Measurements from ENCODE around the gene CERK.

The CERK gene

GRCh38 chr22:46746620-46747019, 8.6 kb upstream of the CERK start:
- no peak for TF ChIP-seq FOXP2 (optimal IDR thresholded peaks at IDR 0.05; ENCODE audit: borderline replicate concordance, extremely low read depth, extremely low read length, insufficient read depth)
- no peak for TF ChIP-seq TAF1 (IDR thresholded peaks at IDR 0.05; ENCODE audit: borderline replicate concordance, insufficient read depth, low read length)
- no peak for TF ChIP-seq SIN3A (IDR thresholded peaks at IDR 0.05; ENCODE audit: borderline replicate concordance, insufficient read depth, low read length)
- no peak for TF ChIP-seq POLR2AphosphoS5 (IDR thresholded peaks at IDR 0.05; ENCODE audit: low read depth, low read length)
- TF ChIP-seq REST (IDR thresholded peaks at IDR 0.05; ENCODE audit: insufficient read depth in 1 of 2, low read depth in 2 of 2, low read length in 2 of 2) = no peak

- TF ChIP-seq TAF1 (IDR thresholded peaks at IDR 0.05; ENCODE audit: borderline replicate concordance, insufficient read depth, low read length) (no peak), SIN3A (IDR thresholded peaks at IDR 0.05; ENCODE audit: borderline replicate concordance, insufficient read depth, low read length) (no peak), POLR2AphosphoS5 (IDR thresholded peaks at IDR 0.05; ENCODE audit: low read depth, low read length) (no peak), FOXP2 (optimal IDR thresholded peaks at IDR 0.05; ENCODE audit: borderline replicate concordance, extremely low read depth, extremely low read length, insufficient read depth) (no peak), REST (IDR thresholded peaks at IDR 0.05; ENCODE audit: insufficient read depth in 1 of 2, low read depth in 2 of 2, low read length in 2 of 2) (no peak)
Measured at GRCh38 chr22:46746192-46746591, 8.1 kb upstream of the CERK start.

- TF ChIP-seq POLR2AphosphoS5 (IDR thresholded peaks at IDR 0.05; ENCODE audit: low read depth, low read length) (no peak), TAF1 (IDR thresholded peaks at IDR 0.05; ENCODE audit: borderline replicate concordance, insufficient read depth, low read length) (no peak), FOXP2 (optimal IDR thresholded peaks at IDR 0.05; ENCODE audit: borderline replicate concordance, extremely low read depth, extremely low read length, insufficient read depth) (no peak), SIN3A (IDR thresholded peaks at IDR 0.05; ENCODE audit: borderline replicate concordance, insufficient read depth, low read length) (no peak), REST (IDR thresholded peaks at IDR 0.05; ENCODE audit: insufficient read depth in 1 of 2, low read depth in 2 of 2, low read length in 2 of 2) (no peak)
Measured at GRCh38 chr22:46744581-46744980, 6.5 kb upstream of the CERK start.

DNA sequence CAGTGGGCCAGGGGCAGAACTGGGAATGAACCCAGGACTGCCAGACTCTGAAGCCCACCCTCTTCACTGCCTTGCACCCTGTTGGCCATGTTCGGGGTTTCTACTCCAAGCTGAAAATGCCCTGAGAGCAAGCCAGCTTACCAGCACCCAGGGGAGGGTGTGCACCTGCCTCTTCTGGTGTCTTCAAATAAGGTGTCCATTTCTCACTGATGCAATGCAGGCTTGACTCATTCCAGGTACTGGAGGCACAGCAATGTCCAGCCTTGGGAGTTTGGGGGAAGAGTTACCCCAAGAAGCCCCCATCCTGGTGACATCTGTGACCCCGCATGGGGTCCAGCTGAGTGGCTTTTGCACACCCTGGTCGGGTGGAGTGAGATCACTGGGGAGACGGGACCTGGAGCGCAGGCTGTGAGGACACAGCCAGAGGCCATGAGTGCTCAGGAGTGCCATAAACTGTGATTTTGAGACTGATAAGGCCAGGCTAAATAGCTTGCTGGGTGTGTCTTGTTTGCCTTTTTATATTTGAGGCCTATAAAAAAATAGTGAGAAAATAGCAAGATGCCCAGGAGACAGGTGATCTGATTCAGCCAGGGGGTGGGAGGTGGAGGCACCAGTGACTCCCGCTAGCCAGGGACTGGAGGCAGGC, 4.6 kb upstream of the CERK start:
- TF ChIP-seq FOXP2 (optimal IDR thresholded peaks at IDR 0.05; ENCODE audit: borderline replicate concordance, extremely low read depth, extremely low read length, insufficient read depth) (no peak), SIN3A (IDR thresholded peaks at IDR 0.05; ENCODE audit: borderline replicate concordance, insufficient read depth, low read length) (no peak), TAF1 (IDR thresholded peaks at IDR 0.05; ENCODE audit: borderline replicate concordance, insufficient read depth, low read length) (no peak), POLR2AphosphoS5 (IDR thresholded peaks at IDR 0.05; ENCODE audit: low read depth, low read length) (no peak), REST (IDR thresholded peaks at IDR 0.05; ENCODE audit: insufficient read depth in 1 of 2, low read depth in 2 of 2, low read length in 2 of 2) (no peak)

Data from PFSK-1 (cell line).